HG02763 (cell line): ENCODE results near the gene TTC32.
"Not testable (repeated sequence)": the region's sequence is repeated elsewhere in the genome, so short reads cannot be mapped to it uniquely, and the experiment has no call there.

Experiments
- ATAC-seq: cut with Tn5 transposase; IDR thresholded peaks from one replicate; pipeline ENCODE4 v1.9.1; 2021; ENCODE audit warnings: mild to moderate bottlenecking, moderate library complexity; ENCODE audit not compliant: unreplicated experiment

Gene TTC32

GRCh38 chr2:19899985-19900930 lies 1.5 kb downstream of the TTC32 start:
- ATAC-seq: no peak

- no peak for ATAC-seq
Measured at GRCh38 chr2:19898592-19899329, 3.0 kb downstream of the TTC32 start.

- ATAC-seq: no peak
Measured at GRCh38 chr2:19897623-19898245, 4.0 kb downstream of the TTC32 start.

GRCh38 chr2:19895535-19895934 lies 6.2 kb downstream of the TTC32 start:
- no peak for ATAC-seq

- ATAC-seq: peak; percentile 18
Measured at GRCh38 chr2:19894134-19894792, 7.5 kb downstream of the TTC32 start.

GRCh38 chr2:19893520-19894133 lies 8.2 kb downstream of the TTC32 start:
- ATAC-seq: peak; percentile 78

- ATAC-seq: not testable (repeated sequence)
Measured at GRCh38 chr2:19891971-19892370, 9.8 kb downstream of the TTC32 start.

GRCh38 chr2:19890104-19890503 lies 11.7 kb downstream of the TTC32 start:
- ATAC-seq: no peak

GRCh38 chr2:19888831-19889230 lies 13.0 kb downstream of the TTC32 start:
- ATAC-seq: no peak

GRCh38 chr2:19887510-19887909 lies 14.3 kb downstream of the TTC32 start:
- ATAC-seq: no peak

- ATAC-seq: no peak
Measured at GRCh38 chr2:19886261-19886660, 15.5 kb downstream of the TTC32 start.

- no peak for ATAC-seq
Measured at GRCh38 chr2:19885791-19886190, 16.0 kb downstream of the TTC32 start.

- ATAC-seq: no peak
Measured at GRCh38 chr2:19883971-19884720, 17.6 kb downstream of the TTC32 start.

GRCh38 chr2:19883486-19883885 lies 18.3 kb downstream of the TTC32 start:
- no peak for ATAC-seq

- no peak for ATAC-seq
Measured at GRCh38 chr2:19882286-19882685, 19.5 kb downstream of the TTC32 start.

- no peak for ATAC-seq
Measured at GRCh38 chr2:19881908-19882265, 19.9 kb downstream of the TTC32 start.

GRCh38 chr2:19881221-19881907 lies 20.4 kb downstream of the TTC32 start:
- ATAC-seq: no peak

GRCh38 chr2:19880191-19880590 lies 21.6 kb downstream of the TTC32 start:
- ATAC-seq: not testable (repeated sequence)

GRCh38 chr2:19879120-19879519 lies 22.7 kb downstream of the TTC32 start:
- ATAC-seq: no peak
